T47D (cell line): ENCODE results near the gene PELI2.
A peak's percentile ranks its signal among the peaks of the same experiment; 100 is the strongest.

ENCODE experiments used
- DNase-seq, 2 experiments: peaks; one replicate each; pipeline versions ENCODE4 v3.0.0 to v3.0.0-alpha.2; 2011 to 2012; ENCODE audit warnings: low read depth in 1 of 2, low spot score in 1 of 2
- JUND ChIP-seq: IDR thresholded peaks from 2 replicates; pipeline ENCODE4 v1.6.1; 2012; ENCODE audit warnings: low read depth
- in situ Hi-C: cut with HindIII; loops from 2 replicates; pipeline ENCODE4 v1.10.0; 2016; ENCODE audit warnings: low sequenced_read_pairs, low pct_unique_long_range_greater_than_20kb

The PELI2 gene

GRCh38 chr14:56235388-56235787 is 117.2 kb downstream of the PELI2 start:
- in situ Hi-C loops: no loop called here
- DNase-seq: no peak
- no peak for TF ChIP-seq JUND

GRCh38 chr14:56237398-56237797 is 119.2 kb downstream of the PELI2 start:
- no peak for DNase-seq
- in situ Hi-C loops: no loop called here
- TF ChIP-seq JUND: no peak

- in situ Hi-C loops: no loop called here
- TF ChIP-seq JUND: no peak
- no peak for DNase-seq
These were observed 123.2 kb downstream of the PELI2 start for GRCh38 chr14:56241461-56241860.

GRCh38 chr14:56243110-56243509 is 124.9 kb downstream of the PELI2 start:
- in situ Hi-C loops: no loop called here

GRCh38 chr14:56244138-56244789 is 126.1 kb downstream of the PELI2 start:
- in situ Hi-C loops: no loop called here
- no peak for TF ChIP-seq JUND
- DNase-seq: no peak

More at GRCh38 chr14:56243110-56243509, 124.9 kb downstream of the PELI2 start:
- no peak for TF ChIP-seq JUND
- DNase-seq: no peak

GRCh38 chr14:56247495-56248200 is 129.4 kb downstream of the PELI2 start:
- TF ChIP-seq JUND: no peak
- peak in 1 of 2 experiments; percentile 46 for DNase-seq

GRCh38 chr14:56248442-56248841 is 130.2 kb downstream of the PELI2 start:
- in situ Hi-C loops: no loop called here
- no peak for DNase-seq
- no peak for TF ChIP-seq JUND

More at GRCh38 chr14:56247495-56248200, 129.4 kb downstream of the PELI2 start:
- in situ Hi-C loops: no loop called here

- no peak for DNase-seq
- in situ Hi-C loops: no loop called here
- no peak for TF ChIP-seq JUND
These were observed 142.8 kb downstream of the PELI2 start for GRCh38 chr14:56261046-56261445.

GRCh38 chr14:56262530-56262929 is 144.3 kb downstream of the PELI2 start:
- in situ Hi-C loops: no loop called here
- TF ChIP-seq JUND: no peak
- DNase-seq: no peak

- no peak for DNase-seq
- no peak for TF ChIP-seq JUND
- in situ Hi-C loops: no loop called here
These were observed 149.8 kb downstream of the PELI2 start for GRCh38 chr14:56268039-56268438.

GRCh38 chr14:56268673-56269072 is 150.5 kb downstream of the PELI2 start:
- DNase-seq: no peak
- in situ Hi-C loops: no loop called here

GRCh38 chr14:56270921-56271320 is 152.7 kb downstream of the PELI2 start:
- no peak for TF ChIP-seq JUND
- no peak for DNase-seq
- in situ Hi-C loops: no loop called here

More at GRCh38 chr14:56268673-56269072, 150.5 kb downstream of the PELI2 start:
- TF ChIP-seq JUND: no peak

- DNase-seq: no peak
- no peak for TF ChIP-seq JUND
- in situ Hi-C loops: no loop called here
These were observed 153.8 kb downstream of the PELI2 start for GRCh38 chr14:56271970-56272369.
